Natural killer cell (primary cell): ENCODE measurements around the gene BANF2. TPM values are rescaled to one million over a fixed set of nuclear protein-coding genes. Genes with fewer than 3 reads are reported as not detected.

Source experiments
- ATAC-seq, 3 donors: fragments of 150-1000 bp in 2 of 3; fragments of 200-7000 bp in 1 of 3; cut with Tn5 transposase; 1 replicate in 1 of 3; 2 replicates in 2 of 3; pipeline ENCODE4 v1.10.0; 2021; ENCODE audit warnings: mild to moderate bottlenecking in 2 of 3, moderate library complexity in 2 of 3
- DNase-seq, 2 donors: peaks; one replicate each; pipeline versions ENCODE4 v3.0.0 to v3.0.0-alpha.2; 2013 to 2021; ENCODE audit warnings: mixed read lengths in 1 of 2
- H3K27ac ChIP-seq: one replicate; pipeline ENCODE4 v1.5.1; 2013; ENCODE audit warnings: mild to moderate bottlenecking, low read length
- H3K27me3 ChIP-seq: one replicate; pipeline ENCODE4 v1.6.1; 2013; ENCODE audit warnings: low read length; ENCODE audit not compliant: control insufficient read depth, insufficient read depth
- H3K36me3 ChIP-seq: one replicate; pipeline ENCODE4 v1.6.1; 2013; ENCODE audit warnings: low read length; ENCODE audit not compliant: control insufficient read depth, insufficient read depth
- H3K4me1 ChIP-seq: one replicate; pipeline ENCODE4 v1.6.1; 2013; ENCODE audit warnings: low read length; ENCODE audit not compliant: control insufficient read depth, insufficient read depth
- H3K4me3 ChIP-seq: one replicate; pipeline ENCODE4 v1.5.1; 2013; ENCODE audit warnings: low read length
- H3K9me3 ChIP-seq: one replicate; pipeline ENCODE4 v1.6.1; 2013; ENCODE audit warnings: low read length; ENCODE audit not compliant: control insufficient read depth, insufficient read depth
- H3K27ac Mint-ChIP-seq, 2 donors: one replicate each; pipeline ENCODE4 v1.8.0; 2022; ENCODE audit warnings: mild to moderate bottlenecking in 2 of 2, mixed read lengths in 2 of 2, moderate library complexity in 1 of 2
- H3K27me3 Mint-ChIP-seq, 2 donors: one replicate each; pipeline ENCODE4 v1.8.0; 2022; ENCODE audit warnings: low read depth in 2 of 2, mixed read lengths in 2 of 2
- H3K36me3 Mint-ChIP-seq: one replicate; pipeline ENCODE4 v1.8.0; 2022; ENCODE audit warnings: mixed read lengths
- H3K4me1 Mint-ChIP-seq, 2 donors: one replicate each; pipeline ENCODE4 v1.8.0; 2022; ENCODE audit warnings: mixed read lengths in 2 of 2
- H3K4me3 Mint-ChIP-seq: one replicate; pipeline ENCODE4 v1.8.0; 2022; ENCODE audit warnings: mild to moderate bottlenecking, moderate library complexity, mixed read lengths
- H3K9me3 Mint-ChIP-seq, 2 donors: one replicate each; pipeline ENCODE4 v1.8.0; 2022; ENCODE audit warnings: mixed read lengths in 2 of 2
- WGBS: methylation state at CpG from one replicate; pipeline ENCODE4 v1.1.7; 2013; ENCODE audit warnings: missing lambda C conversion rate; ENCODE audit not compliant: insufficient coverage; 5-methylcytosine and 5-hydroxymethylcytosine counted together
- intact Hi-C: fragments of 100-400 bp; cut with micrococcal nuclease; formaldehyde crosslinking; loops from one replicate; pipeline ENCODE4 v1.14.2; 2022
- total RNA-seq, 4 donors: library from RNA; stranded (reverse); fragments of 120-200 nt in 1 of 4; gene quantifications; one replicate each; pipeline versions ENCODE4 v1.2.3 to v1.2.4, GENCODE V29; 2013 to 2022
- TF ChIP-seq, protein P1 (sequence below): fragments of 200-600 bp; IDR thresholded peaks from one replicate; pipeline ENCODE4 v1.8.0; 2022; ENCODE audit warnings: antibody characterized with exemption

BANF2 gene
- total RNA-seq, 3 donors from 2014 or later (not counting 1 experiment from before 2014, with no cell fraction given), result not detected

DNA sequence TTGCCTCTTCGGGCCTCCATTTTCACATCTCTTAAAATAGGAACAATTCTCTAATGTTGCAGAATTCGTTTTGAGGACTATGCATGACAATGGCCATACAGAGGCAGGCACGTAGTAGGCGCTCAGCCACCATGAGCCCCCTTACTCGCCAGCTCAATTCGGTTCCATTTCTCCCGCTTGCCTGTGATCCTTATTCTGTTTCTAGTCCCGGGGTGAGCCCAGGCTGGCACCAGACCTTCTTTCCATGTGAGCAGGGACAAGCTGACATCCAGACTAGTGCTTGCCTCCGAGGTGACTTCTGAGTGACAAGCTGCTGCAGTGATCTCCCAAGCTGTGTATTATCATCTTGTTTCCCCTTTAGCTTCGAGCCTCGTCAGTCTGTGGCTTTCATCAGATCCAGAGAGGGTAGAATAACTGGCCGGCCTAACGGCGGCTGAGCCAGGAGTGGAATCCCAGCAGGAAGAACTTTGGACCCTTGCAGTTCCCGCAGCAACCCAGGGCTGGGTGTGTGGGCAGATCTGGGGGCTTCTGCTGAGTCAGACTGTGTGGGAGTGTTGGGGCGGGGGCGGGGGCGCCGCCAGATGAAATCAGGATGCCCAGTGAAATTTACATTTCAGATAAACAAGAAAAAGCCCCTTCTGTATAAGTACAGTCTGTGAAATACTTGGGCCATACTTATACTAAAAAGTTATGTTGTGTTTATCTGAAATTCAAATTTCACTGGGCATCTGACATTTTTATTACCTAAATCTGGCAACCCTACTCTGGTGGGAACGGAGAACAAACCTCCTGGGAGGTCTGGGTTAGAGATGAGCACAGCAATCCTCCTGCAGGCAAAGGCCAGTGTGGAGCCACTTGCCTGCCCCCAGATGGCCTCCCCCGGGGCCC, 10.9 kb downstream of the BANF2 start:
- no peak overlapping the region for H3K4me3 Mint-ChIP-seq
- Histone ChIP-seq H3K9me3 (no peaks in the 10 kb centered on the region), H3K27me3 (no peaks in the 10 kb centered on the region), H3K4me3 (no peak overlapping the region), H3K36me3 (no peaks in the 10 kb centered on the region), H3K4me1 (no peaks in the 10 kb centered on the region), H3K27ac (no peak overlapping the region)
- no peaks in the 10 kb centered on the region for H3K9me3 Mint-ChIP-seq
- no peaks in the 10 kb centered on the region for H3K27me3 Mint-ChIP-seq
- no peak overlapping the region for H3K27ac Mint-ChIP-seq
- DNase-seq (no peak), ATAC-seq (no peak)
- TF ChIP-seq, protein P1, sequence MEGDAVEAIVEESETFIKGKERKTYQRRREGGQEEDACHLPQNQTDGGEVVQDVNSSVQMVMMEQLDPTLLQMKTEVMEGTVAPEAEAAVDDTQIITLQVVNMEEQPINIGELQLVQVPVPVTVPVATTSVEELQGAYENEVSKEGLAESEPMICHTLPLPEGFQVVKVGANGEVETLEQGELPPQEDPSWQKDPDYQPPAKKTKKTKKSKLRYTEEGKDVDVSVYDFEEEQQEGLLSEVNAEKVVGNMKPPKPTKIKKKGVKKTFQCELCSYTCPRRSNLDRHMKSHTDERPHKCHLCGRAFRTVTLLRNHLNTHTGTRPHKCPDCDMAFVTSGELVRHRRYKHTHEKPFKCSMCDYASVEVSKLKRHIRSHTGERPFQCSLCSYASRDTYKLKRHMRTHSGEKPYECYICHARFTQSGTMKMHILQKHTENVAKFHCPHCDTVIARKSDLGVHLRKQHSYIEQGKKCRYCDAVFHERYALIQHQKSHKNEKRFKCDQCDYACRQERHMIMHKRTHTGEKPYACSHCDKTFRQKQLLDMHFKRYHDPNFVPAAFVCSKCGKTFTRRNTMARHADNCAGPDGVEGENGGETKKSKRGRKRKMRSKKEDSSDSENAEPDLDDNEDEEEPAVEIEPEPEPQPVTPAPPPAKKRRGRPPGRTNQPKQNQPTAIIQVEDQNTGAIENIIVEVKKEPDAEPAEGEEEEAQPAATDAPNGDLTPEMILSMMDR, result no peak
- intact Hi-C loops, result no loop called here
- H3K36me3 Mint-ChIP-seq, result no peaks in the 10 kb centered on the region
- 87% methylated on average over 21 of the region's 21 CpGs for WGBS
- H3K4me1 Mint-ChIP-seq, result no peaks in the 10 kb centered on the region

DNA sequence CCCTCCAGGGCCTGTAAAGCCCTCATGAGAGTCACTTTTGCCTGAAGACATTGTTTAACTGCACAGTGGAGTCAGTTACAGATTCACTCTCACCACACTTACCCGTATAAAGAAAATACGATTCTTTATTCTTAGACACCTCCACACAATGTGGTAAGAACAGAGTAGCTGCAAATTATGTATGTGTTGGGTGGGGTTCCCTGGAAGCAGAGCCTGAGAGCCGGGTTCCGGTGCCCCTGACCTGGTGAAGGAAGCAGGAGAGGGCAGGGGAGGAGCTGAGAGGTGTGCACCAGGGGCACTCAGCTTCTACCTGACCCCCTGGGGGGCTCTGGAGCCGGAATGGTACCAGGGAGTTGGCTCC, 11.5 kb downstream of the BANF2 start:
- Mint-ChIP-seq H3K36me3 (no peaks in the 10 kb centered on the region), H3K4me1 (no peaks in the 10 kb centered on the region), H3K27ac (no peak overlapping the region), H3K4me3 (no peak overlapping the region), H3K9me3 (no peaks in the 10 kb centered on the region), H3K27me3 (no peaks in the 10 kb centered on the region)
- no peaks in the 10 kb centered on the region for H3K27me3 ChIP-seq
- no peak overlapping the region for H3K27ac ChIP-seq
- no peak for ATAC-seq
- 89% methylated on average over 3 of the region's 5 CpGs for WGBS
- H3K4me3 ChIP-seq, result no peak overlapping the region
- intact Hi-C loops, result no loop called here
- DNase-seq, result no peak
- TF ChIP-seq, protein P1, result no peak
- H3K9me3 ChIP-seq, result no peaks in the 10 kb centered on the region
- H3K4me1 ChIP-seq, result no peaks in the 10 kb centered on the region
- H3K36me3 ChIP-seq, result no peaks in the 10 kb centered on the region

DNA sequence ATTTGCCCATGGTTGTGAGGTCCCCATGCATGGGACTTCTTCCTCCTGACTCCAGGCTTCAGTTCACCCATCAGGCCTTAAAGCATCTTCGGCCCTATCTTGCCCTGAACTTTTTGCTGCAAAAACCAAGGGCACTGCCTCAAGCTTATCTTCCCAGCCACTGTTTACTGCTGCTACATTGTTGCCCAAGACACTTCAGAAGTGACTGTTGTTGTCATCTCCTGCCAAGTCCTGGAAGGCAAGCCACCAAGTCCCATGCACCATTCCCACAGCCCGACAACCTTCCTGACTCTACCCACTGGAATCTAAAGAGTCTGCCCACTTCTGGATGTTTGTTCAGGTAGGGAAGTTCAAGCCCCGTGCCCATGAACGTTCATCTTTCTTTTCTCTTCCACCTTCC, 12.4 kb downstream of the BANF2 start:
- Mint-ChIP-seq H3K4me3 (no peak overlapping the region), H3K4me1 (no peaks in the 10 kb centered on the region), H3K9me3 (no peaks in the 10 kb centered on the region), H3K36me3 (no peaks in the 10 kb centered on the region), H3K27me3 (no peaks in the 10 kb centered on the region), H3K27ac (no peak overlapping the region)
- ATAC-seq (no peak), DNase-seq (no peak)
- H3K4me1 ChIP-seq, result no peaks in the 10 kb centered on the region
- WGBS, result 93% methylated on average over 2 of the region's 4 CpGs
- no peak overlapping the region for H3K4me3 ChIP-seq
- H3K27ac ChIP-seq, result no peak overlapping the region
- H3K36me3 ChIP-seq, result no peaks in the 10 kb centered on the region
- H3K27me3 ChIP-seq, result no peaks in the 10 kb centered on the region
- H3K9me3 ChIP-seq, result no peaks in the 10 kb centered on the region
- intact Hi-C loops, result no loop called here
- TF ChIP-seq, protein P1, result no peak

DNA sequence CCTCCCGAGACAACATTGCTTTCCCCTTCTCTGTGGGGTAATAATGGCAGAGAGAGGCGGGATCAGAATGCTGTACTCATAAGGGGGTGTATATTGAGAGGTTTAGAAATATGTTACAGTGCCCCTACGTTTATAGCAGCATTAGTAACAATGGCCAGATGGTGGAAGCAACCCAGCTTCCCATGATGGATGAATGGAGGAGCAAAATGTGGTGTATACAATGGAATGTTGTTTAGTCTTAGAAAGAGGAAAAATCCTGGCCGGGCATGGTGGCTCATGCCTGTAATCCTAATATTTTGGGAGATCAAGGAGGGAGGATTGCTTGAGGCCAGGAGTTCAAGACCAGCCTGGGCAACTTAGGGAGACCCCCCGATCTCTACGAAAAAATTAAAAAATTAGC, 12.9 kb downstream of the BANF2 start:
- DNase-seq (no peak), ATAC-seq (no peak)
- Histone ChIP-seq H3K9me3 (no peaks in the 10 kb centered on the region), H3K4me1 (no peaks in the 10 kb centered on the region), H3K4me3 (no peak overlapping the region), H3K27me3 (no peaks in the 10 kb centered on the region), H3K36me3 (no peaks in the 10 kb centered on the region), H3K27ac (no peak overlapping the region)
- H3K36me3 Mint-ChIP-seq, result no peaks in the 10 kb centered on the region
- H3K4me1 Mint-ChIP-seq, result no peaks in the 10 kb centered on the region
- H3K9me3 Mint-ChIP-seq, result no peaks in the 10 kb centered on the region
- TF ChIP-seq, protein P1, result no peak
- intact Hi-C loops, result no loop called here
- H3K27me3 Mint-ChIP-seq, result no peaks in the 10 kb centered on the region
- WGBS, result 89% methylated on average over 5 of the region's 6 CpGs
- no peak overlapping the region for H3K4me3 Mint-ChIP-seq
- H3K27ac Mint-ChIP-seq, result no peak overlapping the region
